COLO668 (cell line): ENCODE results near the gene CSRP1.
"Not testable (repeated sequence)": the region's sequence is repeated elsewhere in the genome, so short reads cannot be mapped to it uniquely, and the experiment has no call there.

Source experiments
- DNase-seq: peaks from one replicate; lab custom pipeline; 2025; ENCODE audit not compliant: unreplicated experiment; lab: John Stamatoyannopoulos, UW

The CSRP1 gene

GRCh38 chr1:201479201-201479730, 27.7 kb downstream of the CSRP1 start:
- no peak for DNase-seq

DNA sequence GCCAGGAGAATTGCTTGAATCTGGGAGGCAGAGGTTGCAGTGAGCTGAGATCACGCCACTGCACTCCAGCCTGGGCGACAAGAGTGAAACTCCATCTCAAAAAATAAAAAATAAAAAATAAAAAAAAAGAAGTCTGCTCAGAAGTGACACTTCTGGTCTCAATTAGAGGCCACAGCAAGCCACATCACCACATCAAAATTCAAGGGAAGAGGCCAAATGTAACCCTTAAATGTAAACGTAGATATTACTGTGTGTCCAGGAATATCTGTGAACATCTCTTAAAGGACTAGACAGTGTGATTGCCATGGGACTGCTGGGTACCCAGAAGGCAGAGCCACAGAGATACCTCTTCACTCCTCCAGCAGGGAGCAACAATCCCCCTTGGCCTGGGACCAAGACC, 28.3 kb downstream of the CSRP1 start:
- not testable (repeated sequence) for DNase-seq

DNA sequence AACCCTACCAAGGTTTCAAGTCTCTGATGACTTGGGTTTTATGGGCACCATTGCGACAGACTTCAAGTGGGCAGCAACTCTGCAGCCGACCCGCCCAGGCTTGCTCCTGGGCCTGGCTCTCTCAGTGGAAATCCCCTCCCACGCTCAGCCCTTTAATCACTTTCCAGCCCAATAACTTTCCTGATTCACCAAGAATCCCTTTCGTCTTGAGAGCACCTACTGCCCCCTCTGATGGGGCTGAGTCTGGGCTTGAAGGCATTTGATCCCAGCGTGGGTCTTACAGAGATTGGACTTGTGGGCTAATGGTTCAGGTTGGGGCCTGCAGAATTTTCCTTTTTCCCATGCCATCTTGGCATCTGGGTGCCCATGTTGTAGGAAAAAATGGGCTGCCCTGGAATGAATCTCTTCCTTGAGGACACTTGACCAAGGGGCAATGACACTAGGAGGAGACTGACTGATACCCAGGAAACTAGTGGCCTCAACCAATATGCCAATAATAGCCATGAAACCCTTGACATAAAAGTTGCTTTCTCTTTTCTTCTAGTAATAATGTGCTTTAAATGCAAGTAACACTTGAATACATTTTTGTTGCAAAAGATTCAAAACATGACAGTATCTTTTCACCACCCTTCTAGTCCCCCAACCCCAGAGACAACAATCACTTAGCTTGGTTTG, 30.1 kb downstream of the CSRP1 start:
- DNase-seq, result no peak

DNA sequence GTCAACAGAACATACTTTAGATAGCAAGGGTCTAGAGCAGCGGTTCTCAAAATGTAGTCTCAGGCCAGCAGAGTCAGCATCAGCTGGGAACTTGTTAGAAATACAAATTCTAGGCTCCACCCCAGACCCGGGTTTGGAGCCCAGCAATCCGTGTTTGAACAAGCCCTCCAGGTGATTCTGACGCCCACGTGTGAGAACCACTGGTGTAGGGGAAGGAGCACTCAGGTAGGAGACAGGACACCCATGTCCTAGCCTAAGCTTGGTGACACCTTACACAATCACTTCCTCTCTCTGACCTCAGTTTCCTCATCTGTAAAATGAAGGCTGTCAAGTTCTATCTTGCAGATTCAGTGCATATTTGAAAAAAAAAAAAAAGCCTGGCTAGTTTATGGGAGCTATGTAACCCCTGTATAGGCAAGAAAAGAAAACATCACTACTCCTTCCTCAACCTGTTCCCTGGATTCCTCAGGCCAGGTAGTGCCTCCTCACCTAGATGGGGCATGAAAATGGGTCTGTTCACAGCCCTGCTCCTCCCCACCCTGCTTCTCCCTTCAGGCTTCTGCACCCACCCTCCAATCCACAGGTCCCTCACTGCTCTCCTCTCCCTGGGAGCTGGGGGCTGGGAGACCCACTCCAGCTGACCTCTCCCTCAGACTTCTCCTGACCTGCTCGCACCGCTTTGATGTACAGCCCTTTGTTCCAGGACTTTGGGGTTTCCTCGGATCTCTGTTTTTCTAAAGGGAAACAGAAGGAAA, 30.8 kb downstream of the CSRP1 start:
- DNase-seq, result no peak

GRCh38 chr1:201475130-201475529, 31.8 kb downstream of the CSRP1 start:
- no peak for DNase-seq

- no peak for DNase-seq
These were observed 33.6 kb downstream of the CSRP1 start for GRCh38 chr1:201473296-201473695.

DNA sequence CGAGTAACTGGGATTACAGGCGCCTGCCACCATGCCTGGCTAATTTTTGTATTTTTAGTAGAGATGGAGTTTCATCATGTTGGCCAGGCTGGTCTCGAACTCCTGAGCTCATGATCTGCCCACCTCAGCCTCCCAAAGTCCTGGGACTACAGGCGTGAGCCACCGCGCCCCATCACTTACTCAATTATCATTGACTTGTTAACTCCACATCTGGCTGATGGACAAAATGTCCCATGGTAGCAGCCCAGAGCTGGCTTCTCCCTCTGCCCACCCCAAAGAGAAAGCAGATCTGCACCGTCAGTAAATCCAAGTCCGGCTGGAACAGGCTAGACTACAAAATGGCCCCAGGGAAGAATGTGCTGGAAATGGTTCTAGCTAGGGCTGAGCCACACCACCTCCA, 34.6 kb downstream of the CSRP1 start:
- not testable (repeated sequence) for DNase-seq

DNA sequence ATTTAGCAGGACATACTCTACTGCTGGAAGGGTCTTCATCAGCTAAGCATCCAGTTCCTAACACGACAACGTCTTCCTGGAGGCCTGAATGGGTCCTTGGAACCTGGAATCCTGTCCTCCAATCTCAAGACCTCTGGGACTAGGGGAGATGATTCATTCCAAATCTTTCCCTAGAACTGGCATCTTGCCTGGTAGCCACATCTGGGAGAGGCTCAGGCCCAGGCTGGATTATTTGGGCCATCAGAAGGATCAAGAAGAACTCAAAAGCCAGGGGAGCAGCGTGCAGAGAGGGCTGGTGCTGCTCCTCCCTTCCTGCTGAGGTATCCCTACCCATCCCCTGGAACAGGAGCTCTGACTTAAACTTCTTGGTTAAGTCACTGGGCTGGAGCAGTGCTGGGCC, 35.2 kb downstream of the CSRP1 start:
- no peak for DNase-seq

GRCh38 chr1:201470581-201470980, 36.3 kb downstream of the CSRP1 start:
- no peak for DNase-seq

DNA sequence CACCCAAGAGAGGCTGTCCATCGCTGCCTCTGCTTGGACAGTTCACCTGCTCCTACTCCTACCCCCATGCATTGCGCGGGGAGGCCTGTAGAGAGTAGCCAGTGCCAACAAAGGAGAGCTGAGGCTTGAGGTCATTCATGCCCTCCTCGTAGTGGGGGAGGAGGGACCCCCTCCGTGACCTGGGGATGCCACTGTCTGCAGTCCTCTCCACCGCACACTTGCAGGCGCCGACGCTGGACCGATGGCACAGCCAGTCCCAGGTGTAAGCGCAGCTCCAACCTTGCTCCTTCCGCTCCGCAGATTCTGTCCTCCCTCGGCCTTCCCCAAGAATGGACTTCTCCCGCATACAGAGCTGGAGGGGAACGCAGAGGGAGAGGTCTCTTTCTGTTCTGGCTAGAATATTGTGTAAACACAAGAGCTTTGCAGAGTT, 37.3 kb downstream of the CSRP1 start:
- DNase-seq, result no peak

- peak; percentile 67 for DNase-seq
These were observed 37.9 kb downstream of the CSRP1 start, which contains the start of gene PHLDA3 for GRCh38 chr1:201468844-201469644. PHLDA3 (minus strand) TSS chr1:201469188; CDS start chr1:201468786, 402 bp downstream.

DNA sequence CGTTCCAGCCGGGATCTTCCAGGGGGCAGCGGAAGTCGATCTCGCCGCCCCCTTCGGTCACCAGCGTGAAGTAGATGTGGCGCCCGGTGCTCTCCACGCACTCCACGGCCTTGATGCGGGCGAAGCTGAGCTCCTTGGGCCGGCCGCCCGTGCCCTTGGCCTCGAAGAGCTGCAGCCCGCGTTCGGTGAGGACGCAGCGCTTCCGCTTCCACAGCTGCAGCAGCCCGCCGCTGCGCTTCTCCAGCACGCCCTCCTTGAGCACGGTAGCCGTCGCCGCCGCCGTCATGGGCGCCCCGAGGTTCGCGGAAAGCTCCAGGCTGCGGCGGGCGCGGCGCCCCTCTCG, 38.5 kb downstream of the CSRP1 start:
- peak; percentile 52 for DNase-seq

- DNase-seq, result no peak
These were observed 40.4 kb downstream of the CSRP1 start for GRCh38 chr1:201466492-201466891.

DNA sequence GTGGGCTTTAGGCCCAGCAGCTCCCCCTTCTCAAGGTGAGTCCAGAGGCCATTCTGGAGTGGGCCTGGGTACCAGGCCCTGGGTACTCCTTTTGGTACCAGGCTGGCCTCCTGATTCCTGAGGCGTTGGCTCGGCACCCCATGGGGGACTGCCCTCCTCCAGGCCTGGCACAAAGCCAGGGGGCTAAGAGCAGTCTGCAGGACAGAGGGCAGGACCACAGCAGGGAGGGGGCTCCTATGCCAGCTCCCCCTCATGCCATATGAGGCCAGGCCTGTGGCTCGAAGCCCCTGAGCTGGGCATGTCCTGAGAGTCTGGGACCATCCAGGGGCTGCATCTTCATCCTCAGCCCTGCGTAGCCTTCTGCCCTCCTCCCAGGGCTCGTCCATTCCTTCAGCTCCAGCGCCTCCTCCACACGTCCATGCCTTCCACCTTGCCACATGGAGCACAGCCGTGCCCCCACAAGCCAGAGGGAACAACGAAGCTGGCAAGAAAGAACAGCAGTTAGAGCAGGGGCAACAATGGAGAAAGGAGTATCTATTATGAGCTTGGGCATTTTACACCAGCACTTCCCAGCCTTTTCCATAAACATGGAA, 41.1 kb downstream of the CSRP1 start:
- DNase-seq, result no peak

DNA sequence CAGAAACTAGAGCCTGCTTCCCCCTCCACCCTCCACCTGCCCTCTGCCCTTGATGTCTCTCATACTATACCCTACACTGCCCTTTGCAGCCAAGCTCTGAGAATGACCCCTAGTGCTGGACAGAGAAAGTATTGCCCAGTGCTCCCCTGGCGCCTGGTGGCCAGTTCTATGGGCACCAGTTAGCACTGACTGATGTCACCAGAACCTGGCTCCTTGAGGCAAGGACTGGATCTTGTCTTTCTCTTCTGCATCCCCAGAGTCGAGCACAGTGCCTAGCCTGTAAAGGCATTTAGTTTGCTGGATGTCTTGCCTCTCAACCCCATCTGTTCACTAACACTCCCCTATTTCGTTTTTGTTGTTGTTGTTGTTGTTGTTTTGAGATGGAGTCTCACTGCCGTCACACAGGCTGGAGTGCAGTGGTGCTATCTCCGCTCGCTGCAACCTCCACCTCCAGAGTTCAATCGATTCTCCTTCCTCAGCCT, 43.8 kb downstream of the CSRP1 start:
- no peak for DNase-seq

GRCh38 chr1:201461645-201462441, 45.1 kb downstream of the CSRP1 start:
- DNase-seq, result peak; percentile 55

DNA sequence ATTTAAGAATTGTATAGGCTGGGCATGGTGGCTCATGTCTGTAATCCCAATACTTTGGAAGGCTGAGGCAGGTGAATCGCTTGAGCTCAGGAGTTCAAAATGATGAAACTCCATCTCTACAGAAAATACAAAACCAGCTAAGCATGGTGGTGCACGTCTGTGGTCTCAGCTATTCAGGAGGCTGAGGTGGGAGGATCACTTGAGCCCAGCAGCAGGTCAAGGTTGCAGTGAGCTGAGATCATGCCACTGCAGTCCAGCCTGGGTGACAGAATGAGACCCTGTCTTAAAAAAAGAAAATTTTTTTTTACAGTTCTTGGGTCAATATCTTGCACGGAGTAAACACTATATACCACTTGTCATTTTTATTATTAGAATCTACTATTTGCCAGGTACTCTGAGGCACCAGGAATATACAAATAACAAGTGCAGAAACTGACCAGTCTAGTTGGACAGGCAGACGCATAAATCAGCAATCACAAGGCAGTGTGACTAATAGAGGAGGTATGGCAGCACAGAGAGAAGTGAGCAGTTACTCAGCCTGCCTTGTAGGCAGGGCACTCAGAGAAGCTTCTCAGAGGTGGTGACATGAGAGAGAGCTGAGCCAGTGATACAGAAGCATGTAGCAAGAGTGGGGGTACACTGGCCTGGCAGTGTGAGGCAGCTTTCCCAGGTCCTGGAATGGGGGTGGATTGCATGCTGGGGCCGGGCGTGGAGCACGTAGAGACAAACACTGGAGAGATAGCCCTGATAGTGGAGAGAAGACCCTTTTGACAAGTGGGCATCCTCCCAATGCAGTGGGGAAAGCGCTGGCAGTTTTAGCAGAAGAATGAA, 45.9 kb downstream of the CSRP1 start:
- DNase-seq, result no peak

DNA sequence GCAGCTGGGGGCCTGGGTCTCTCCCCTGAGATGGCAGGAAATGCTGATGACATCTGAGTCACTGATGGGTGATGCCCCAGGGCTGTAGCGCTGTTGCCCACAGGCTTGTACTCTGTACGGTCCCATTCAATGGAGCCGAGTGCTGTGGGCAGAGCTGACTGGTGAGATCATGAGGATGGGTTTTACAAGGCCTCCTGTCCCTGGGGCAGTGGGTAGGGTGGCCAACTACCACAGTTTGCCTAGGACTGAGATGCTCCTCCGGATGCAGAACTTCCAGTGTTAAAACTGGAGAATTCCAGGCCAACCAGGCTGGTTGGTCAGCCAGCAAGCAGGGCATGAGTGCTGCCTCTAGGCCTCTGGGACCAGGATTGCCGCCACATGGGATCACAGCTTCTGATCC, 47.1 kb downstream of the CSRP1 start:
- no peak for DNase-seq

DNA sequence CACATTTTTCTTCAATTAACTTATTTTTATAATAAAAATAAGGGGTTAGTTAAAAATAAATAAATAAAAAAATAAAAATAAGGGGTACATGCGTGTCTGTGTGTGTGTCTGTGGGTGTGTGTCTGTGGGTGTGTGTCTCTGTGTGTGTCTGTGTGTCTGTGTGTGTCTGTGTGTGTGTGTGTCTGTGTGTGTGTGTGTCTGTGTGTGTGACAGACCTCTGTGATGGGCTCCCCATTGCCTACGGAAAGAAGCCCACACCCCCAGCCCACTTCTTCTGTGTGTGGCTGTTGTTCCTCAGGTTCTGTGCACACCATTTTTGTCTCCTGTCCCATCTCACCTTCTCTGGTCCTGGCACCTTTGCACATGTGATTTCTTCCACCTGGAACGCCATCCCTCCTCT, 47.9 kb downstream of the CSRP1 start:
- DNase-seq, result no peak
